A549 (cell line): ENCODE data around the gene PRICKLE1.

Experiments used
- CHD4 ChIP-seq: fragments of 200-600 bp; sonication (generic); IDR thresholded peaks from 2 replicates; pipeline ENCODE4 v1.6.1; 2016; ENCODE audit warnings: antibody characterized with exemption, mild to moderate bottlenecking, borderline replicate concordance
- FOXS1 ChIP-seq: fragments of 250-450 bp; sonication (Bioruptor Pico); IDR thresholded peaks from 2 replicates; pipeline ENCODE4 v1.5.0; 2020; ENCODE audit warnings: mild to moderate bottlenecking, moderate library complexity
- JUNB ChIP-seq: fragments of >200 bp; sonication (Bioruptor Twin); formaldehyde crosslinking; IDR thresholded peaks from 2 replicates; pipeline ENCODE4 v1.6.1; 2016
- POLR2A ChIP-seq: IDR thresholded peaks from 2 replicates; pipeline ENCODE4 v1.6.1; 2012; ENCODE audit warnings: mild to moderate bottlenecking, low read length
- RCOR1 ChIP-seq: fragments of 150-350 bp; IDR thresholded peaks from 2 replicates; pipeline ENCODE4 v1.6.1; 2014; ENCODE audit warnings: antibody characterized with exemption, low read length, low read depth
- RFX5 ChIP-seq: fragments of 450-650 bp; IDR thresholded peaks from 2 replicates; pipeline ENCODE4 v1.7.1; 2014; ENCODE audit warnings: antibody characterized with exemption, mild to moderate bottlenecking, moderate library complexity
- TF ChIP-seq, protein P1 (sequence below): fragments of >200 bp; sonication (Bioruptor Twin); formaldehyde crosslinking; IDR thresholded peaks from 3 replicates; pipeline ENCODE4 v1.5.1; 2016

DNA sequence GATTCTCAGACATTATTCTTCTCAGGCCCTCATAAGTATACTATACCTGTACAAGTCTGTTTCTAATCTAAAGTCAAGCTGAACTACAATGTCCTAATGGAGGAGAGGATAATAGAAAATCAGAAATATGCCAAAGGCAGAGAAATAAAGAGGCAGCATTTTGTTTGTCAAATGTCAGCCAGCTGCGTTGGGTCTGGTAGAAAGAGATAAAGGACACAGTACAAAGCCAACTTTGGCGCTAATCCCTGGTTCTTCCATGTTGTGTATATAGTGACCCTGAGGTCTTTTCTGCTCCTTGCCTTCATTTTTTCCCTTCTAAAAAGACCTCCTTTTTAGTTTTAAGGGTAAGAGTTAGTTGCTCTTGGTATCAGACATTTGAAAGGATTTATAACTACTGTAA is 103.1 kb downstream of the PRICKLE1 start:
- TF ChIP-seq RFX5 = no peak
- TF ChIP-seq, protein P1, sequence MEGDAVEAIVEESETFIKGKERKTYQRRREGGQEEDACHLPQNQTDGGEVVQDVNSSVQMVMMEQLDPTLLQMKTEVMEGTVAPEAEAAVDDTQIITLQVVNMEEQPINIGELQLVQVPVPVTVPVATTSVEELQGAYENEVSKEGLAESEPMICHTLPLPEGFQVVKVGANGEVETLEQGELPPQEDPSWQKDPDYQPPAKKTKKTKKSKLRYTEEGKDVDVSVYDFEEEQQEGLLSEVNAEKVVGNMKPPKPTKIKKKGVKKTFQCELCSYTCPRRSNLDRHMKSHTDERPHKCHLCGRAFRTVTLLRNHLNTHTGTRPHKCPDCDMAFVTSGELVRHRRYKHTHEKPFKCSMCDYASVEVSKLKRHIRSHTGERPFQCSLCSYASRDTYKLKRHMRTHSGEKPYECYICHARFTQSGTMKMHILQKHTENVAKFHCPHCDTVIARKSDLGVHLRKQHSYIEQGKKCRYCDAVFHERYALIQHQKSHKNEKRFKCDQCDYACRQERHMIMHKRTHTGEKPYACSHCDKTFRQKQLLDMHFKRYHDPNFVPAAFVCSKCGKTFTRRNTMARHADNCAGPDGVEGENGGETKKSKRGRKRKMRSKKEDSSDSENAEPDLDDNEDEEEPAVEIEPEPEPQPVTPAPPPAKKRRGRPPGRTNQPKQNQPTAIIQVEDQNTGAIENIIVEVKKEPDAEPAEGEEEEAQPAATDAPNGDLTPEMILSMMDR = no peak
- no peak for TF ChIP-seq JUNB
- TF ChIP-seq CHD4 = no peak
- no peak for TF ChIP-seq POLR2A
- TF ChIP-seq RCOR1 = no peak
- no peak for TF ChIP-seq FOXS1
